Mesenchymal stem cell (in vitro differentiated cells and primary cell): ENCODE data around the gene HS3ST2.

Experiments
- DNase-seq: peaks from one replicate; pipeline ENCODE4 v3.0.0-alpha.2; 2013
- H2AFZ ChIP-seq: one replicate; pipeline ENCODE4 v1.6.1; 2013; ENCODE audit warnings: low read depth, mild to moderate bottlenecking, control low read depth, inconsistent platforms, low read length, moderate library complexity
- H2AK5ac ChIP-seq: 2 replicates; pipeline ENCODE4 v1.6.1; 2013; ENCODE audit warnings: low read length, moderate library complexity, mild to moderate bottlenecking, inconsistent platforms; ENCODE audit not compliant: severe bottlenecking
- H2BK120ac ChIP-seq: one replicate; pipeline ENCODE4 v1.6.1; 2013; ENCODE audit warnings: low read depth, mild to moderate bottlenecking, inconsistent platforms, low read length, moderate library complexity
- H2BK12ac ChIP-seq, 2 experiments: one replicate each; pipeline ENCODE4 v1.6.1; 2013; ENCODE audit warnings: inconsistent platforms in 2 of 2, low read length in 2 of 2, mild to moderate bottlenecking in 2 of 2, moderate library complexity in 2 of 2, control low read depth in 1 of 2
- H2BK15ac ChIP-seq: one replicate; pipeline ENCODE4 v1.6.1; 2013; ENCODE audit warnings: mild to moderate bottlenecking, low read depth, inconsistent platforms; ENCODE audit not compliant: poor library complexity, severe bottlenecking
- H2BK5ac ChIP-seq: 2 replicates; pipeline ENCODE4 v1.6.1; 2013; ENCODE audit warnings: low read depth, mild to moderate bottlenecking, low read length, control low read depth, inconsistent platforms; ENCODE audit not compliant: poor library complexity, severe bottlenecking
- H3K14ac ChIP-seq, 2 experiments: one replicate each; pipeline ENCODE4 v1.6.1; 2013; ENCODE audit warnings: inconsistent platforms in 2 of 2, low read length in 2 of 2, control low read depth in 1 of 2, mild to moderate bottlenecking in 1 of 2, moderate library complexity in 1 of 2
- H3K18ac ChIP-seq, 2 experiments: one replicate each; pipeline ENCODE4 v1.6.1; 2013; ENCODE audit warnings: inconsistent platforms in 2 of 2, low read length in 2 of 2, control low read depth in 1 of 2, low read depth in 1 of 2, mild to moderate bottlenecking in 1 of 2
- H3K23ac ChIP-seq, 2 experiments: one replicate each; pipeline ENCODE4 v1.6.1; 2013; ENCODE audit warnings: inconsistent platforms in 2 of 2, low read length in 2 of 2, mild to moderate bottlenecking in 2 of 2, moderate library complexity in 2 of 2, control low read depth in 1 of 2
- H3K27ac ChIP-seq: 2 replicates; pipeline ENCODE4 v1.5.1; 2013; ENCODE audit warnings: mild to moderate bottlenecking, moderate library complexity, low read length, control low read depth, inconsistent platforms; ENCODE audit not compliant: poor library complexity, severe bottlenecking
- H3K27me3 ChIP-seq, 2 experiments: 2 replicates each; pipeline versions ENCODE4 v1.6.1 to v1.7.0; 2013; ENCODE audit warnings: low read length in 2 of 2, mild to moderate bottlenecking in 2 of 2, moderate library complexity in 2 of 2, control low read depth in 1 of 2, inconsistent platforms in 1 of 2; ENCODE audit not compliant: control insufficient read depth in 1 of 2, insufficient read depth in 1 of 2
- H3K36me3 ChIP-seq, 2 experiments: 2 replicates each; pipeline versions ENCODE4 v1.6.1 to v1.7.0; 2013; ENCODE audit warnings: low read length in 2 of 2, control low read depth in 1 of 2, inconsistent platforms in 1 of 2, low read depth in 1 of 2, mild to moderate bottlenecking in 1 of 2; ENCODE audit not compliant: insufficient read depth in 2 of 2, control insufficient read depth in 1 of 2
- H3K4ac ChIP-seq, 2 experiments: one replicate each; pipeline ENCODE4 v1.6.1; 2013; ENCODE audit warnings: inconsistent platforms in 2 of 2, low read length in 2 of 2, mild to moderate bottlenecking in 2 of 2, moderate library complexity in 2 of 2, control low read depth in 1 of 2, low read depth in 1 of 2
- H3K4me1 ChIP-seq: 2 replicates; pipeline ENCODE4 v1.6.1; 2013; ENCODE audit warnings: low read depth, low read length, control low read depth; ENCODE audit not compliant: control insufficient read depth, insufficient read depth
- H3K4me2 ChIP-seq: 2 replicates; pipeline ENCODE4 v1.6.1; 2013; ENCODE audit warnings: low read length, mild to moderate bottlenecking, inconsistent platforms; ENCODE audit not compliant: poor library complexity, severe bottlenecking
- H3K4me3 ChIP-seq, 2 experiments: 2 replicates each; pipeline versions ENCODE4 v1.5.1 to v1.7.0; 2013; ENCODE audit warnings: low read length in 2 of 2, mild to moderate bottlenecking in 2 of 2, control low read depth in 1 of 2, low read depth in 1 of 2; ENCODE audit not compliant: insufficient read depth in 1 of 2
- H3K79me1 ChIP-seq: replicated peaks from 2 replicates; pipeline ENCODE4 v1.6.1; 2013; ENCODE audit warnings: mild to moderate bottlenecking, control low read depth, low read length, inconsistent platforms; ENCODE audit not compliant: poor library complexity, severe bottlenecking
- H3K9ac ChIP-seq: 2 replicates; pipeline ENCODE4 v1.7.0; 2013; ENCODE audit warnings: mild to moderate bottlenecking, low read length, moderate library complexity
- H3K9me3 ChIP-seq: 2 replicates; pipeline ENCODE4 v1.7.0; 2013; ENCODE audit warnings: mild to moderate bottlenecking, low read length; ENCODE audit not compliant: control insufficient read depth
- H4K8ac ChIP-seq: one replicate; pipeline ENCODE4 v1.6.1; 2013; ENCODE audit warnings: inconsistent platforms, mild to moderate bottlenecking, low read length, moderate library complexity
- H4K91ac ChIP-seq: one replicate; pipeline ENCODE4 v1.6.1; 2013; ENCODE audit warnings: mild to moderate bottlenecking, low read length, inconsistent platforms
- WGBS: methylation state at CpG from one replicate; pipeline ENCODE4 v1.1.7; 2013; ENCODE audit warnings: mixed read lengths; 5-methylcytosine and 5-hydroxymethylcytosine counted together

Gene HS3ST2

GRCh38 chr16:22933173-22933572 is 119.2 kb downstream of the HS3ST2 start:
- no peaks in the 10 kb centered on the region for H3K79me1 ChIP-seq
- no peak overlapping the region for H2BK15ac ChIP-seq
- peaks cover 0 to 29% of the 10 kb centered on the region in 2 experiments for H3K27me3 ChIP-seq
- no peak overlapping the region for H3K18ac ChIP-seq
- H2BK12ac ChIP-seq = no peak overlapping the region
- no peak overlapping the region for H3K4ac ChIP-seq
- WGBS = 75% methylated on average over 2 of the region's 2 CpGs
- no peak overlapping the region for H3K14ac ChIP-seq
- no peak overlapping the region for H4K91ac ChIP-seq
- H3K4me3 ChIP-seq = no peak overlapping the region
- H3K4me1 ChIP-seq = no peaks in the 10 kb centered on the region
- H3K9me3 ChIP-seq = no peaks in the 10 kb centered on the region
- H2BK5ac ChIP-seq = no peak overlapping the region
- no peak overlapping the region for H2AK5ac ChIP-seq
- H3K4me2 ChIP-seq = no peak overlapping the region
- DNase-seq = no peak
- H3K36me3 ChIP-seq = no peaks in the 10 kb centered on the region
- no peak overlapping the region for H2BK120ac ChIP-seq
- no peak overlapping the region for H3K27ac ChIP-seq
- H4K8ac ChIP-seq = no peak overlapping the region
- no peak overlapping the region for H2AFZ ChIP-seq
- H3K9ac ChIP-seq = no peak overlapping the region
- no peak overlapping the region for H3K23ac ChIP-seq

GRCh38 chr16:22934786-22935185 is 120.8 kb downstream of the HS3ST2 start:
- H3K4me2 ChIP-seq = no peak overlapping the region
- peaks cover 0 to 22% of the 10 kb centered on the region in 2 experiments for H3K27me3 ChIP-seq
- no peak overlapping the region for H2BK120ac ChIP-seq
- no peaks in the 10 kb centered on the region for H3K4me1 ChIP-seq
- WGBS = 78% methylated on average over 2 of the region's 2 CpGs
- H2BK12ac ChIP-seq = no peak overlapping the region
- H4K8ac ChIP-seq = no peak overlapping the region
- H2AFZ ChIP-seq = no peak overlapping the region
- no peaks in the 10 kb centered on the region for H3K79me1 ChIP-seq
- no peak overlapping the region for H2BK5ac ChIP-seq
- H3K9me3 ChIP-seq = no peaks in the 10 kb centered on the region
- no peak overlapping the region for H3K18ac ChIP-seq
- H3K4ac ChIP-seq = no peak overlapping the region
- H3K14ac ChIP-seq = no peak overlapping the region
- no peak overlapping the region for H3K4me3 ChIP-seq
- no peak overlapping the region for H2BK15ac ChIP-seq
- no peak overlapping the region for H3K27ac ChIP-seq
- H3K9ac ChIP-seq = no peak overlapping the region
- no peak overlapping the region for H2AK5ac ChIP-seq
- DNase-seq = no peak
- no peak overlapping the region for H4K91ac ChIP-seq
- no peak overlapping the region for H3K23ac ChIP-seq
- H3K36me3 ChIP-seq = no peaks in the 10 kb centered on the region

GRCh38 chr16:22937169-22937568 is 123.2 kb downstream of the HS3ST2 start:
- no peak overlapping the region for H3K9ac ChIP-seq
- no peaks in the 10 kb centered on the region for H3K4me1 ChIP-seq
- H3K27me3 ChIP-seq = peaks cover 0 to 16% of the 10 kb centered on the region in 2 experiments
- H3K27ac ChIP-seq = no peak overlapping the region
- H4K8ac ChIP-seq = no peak overlapping the region
- no peak for DNase-seq
- no peak overlapping the region for H3K18ac ChIP-seq
- no peak overlapping the region for H2AK5ac ChIP-seq
- no peak overlapping the region for H3K4me2 ChIP-seq
- H2BK15ac ChIP-seq = no peak overlapping the region
- H3K4ac ChIP-seq = no peak overlapping the region
- H2AFZ ChIP-seq = no peak overlapping the region
- H3K9me3 ChIP-seq = no peaks in the 10 kb centered on the region
- no peaks in the 10 kb centered on the region for H3K36me3 ChIP-seq
- H2BK5ac ChIP-seq = no peak overlapping the region
- no peak overlapping the region for H3K23ac ChIP-seq
- no peak overlapping the region for H2BK120ac ChIP-seq
- WGBS = 55% methylated on average over 5 of the region's 6 CpGs
- H4K91ac ChIP-seq = no peak overlapping the region
- H3K14ac ChIP-seq = no peak overlapping the region
- no peaks in the 10 kb centered on the region for H3K79me1 ChIP-seq
- no peak overlapping the region for H3K4me3 ChIP-seq
- no peak overlapping the region for H2BK12ac ChIP-seq

- H3K4me2 ChIP-seq = no peak overlapping the region
- H3K4me1 ChIP-seq = no peaks in the 10 kb centered on the region
- no peak overlapping the region for H4K8ac ChIP-seq
- no peak overlapping the region for H3K14ac ChIP-seq
- H3K79me1 ChIP-seq = no peaks in the 10 kb centered on the region
- no peak overlapping the region for H3K18ac ChIP-seq
- H2AFZ ChIP-seq = no peak overlapping the region
- no peak overlapping the region for H3K4me3 ChIP-seq
- no peak overlapping the region for H3K27ac ChIP-seq
- H3K27me3 ChIP-seq = peaks cover 0 to 16% of the 10 kb centered on the region in 2 experiments
- H2BK15ac ChIP-seq = no peak overlapping the region
- H3K9ac ChIP-seq = no peak overlapping the region
- no peak overlapping the region for H2BK5ac ChIP-seq
- whole genome bisulfite sequencing = 78% methylated on average over 1 of the region's 1 CpG
- H3K23ac ChIP-seq = no peak overlapping the region
- DNase-seq = no peak
- no peak overlapping the region for H2BK120ac ChIP-seq
- no peaks in the 10 kb centered on the region for H3K36me3 ChIP-seq
- no peak overlapping the region for H2AK5ac ChIP-seq
- no peaks in the 10 kb centered on the region for H3K9me3 ChIP-seq
- H3K4ac ChIP-seq = no peak overlapping the region
- no peak overlapping the region for H4K91ac ChIP-seq
- H2BK12ac ChIP-seq = no peak overlapping the region
Observed at GRCh38 chr16:22938647-22939046, 124.7 kb downstream of the HS3ST2 start.
